Gastrocnemius medialis (tissue), 4 donors: ENCODE measurements around the gene RPL9. TPM values are rescaled to one million over a fixed set of nuclear protein-coding genes. Genes with fewer than 3 reads are reported as not detected.
A peak's percentile ranks its signal among the peaks of the same experiment; 100 is the strongest.

Source experiments
- ATAC-seq, 2 donors: fragments of 150-250 bp; one replicate each; pipeline ENCODE4 v1.9.1; 2016
- DNase-seq, 2 donors: peaks; one replicate each; pipeline ENCODE4 v3.0.0-alpha.2; 2019
- H3K27ac ChIP-seq, 4 donors: fragments of 200-600 bp; sonication (generic); 1 replicate in 1 of 4; 2 replicates in 3 of 4; pipeline ENCODE4 v1.5.1; 2016 to 2018; ENCODE audit warnings: mild to moderate bottlenecking in 2 of 4, moderate library complexity in 1 of 4
- H3K27me3 ChIP-seq, 3 donors: fragments of 200-600 bp; sonication (generic) in 2 of 3; 1 replicate in 1 of 3; 2 replicates in 2 of 3; pipeline versions ENCODE4 v1.5.1 to v1.6.0; 2016 to 2019; ENCODE audit warnings: mild to moderate bottlenecking in 1 of 3, moderate library complexity in 1 of 3
- H3K36me3 ChIP-seq, 2 donors: fragments of 200-600 bp; sonication (generic) in 1 of 2; one replicate each; pipeline ENCODE4 v1.5.1; 2017 to 2018
- H3K4me1 ChIP-seq, 2 donors: fragments of 200-600 bp; sonication (generic) in 1 of 2; one replicate each; pipeline ENCODE4 v1.5.1; 2016 to 2017; ENCODE audit warnings: mild to moderate bottlenecking in 2 of 2
- H3K4me3 ChIP-seq, 4 donors: fragments of 200-600 bp; sonication (generic) in 3 of 4; 1 replicate in 1 of 4; 2 replicates in 3 of 4; pipeline ENCODE4 v1.5.1; 2016 to 2019; ENCODE audit warnings: mild to moderate bottlenecking in 2 of 4
- H3K9me3 ChIP-seq, 3 donors: fragments of 200-600 bp; sonication (generic) in 2 of 3; 1 replicate in 1 of 3; 2 replicates in 2 of 3; pipeline ENCODE4 v1.5.1; 2016 to 2019
- CTCF ChIP-seq, 5 experiments: fragments of 450-650 bp in 3 of 5; fragments of 200-600 bp in 2 of 5; sonication (generic) in 2 of 5; IDR thresholded peaks in 4 of 5; conservative IDR thresholded peaks in 1 of 5; 1 replicate in 4 of 5; 2 replicates in 1 of 5; pipeline ENCODE4 v1.5.1; 2016 to 2019; ENCODE audit warnings: antibody characterized with exemption in 5 of 5, mild to moderate bottlenecking in 3 of 5, moderate library complexity in 3 of 5
- POLR2A ChIP-seq, 2 donors: fragments of 450-650 bp; IDR thresholded peaks; one replicate each; pipeline ENCODE4 v1.6.1; 2017; ENCODE audit warnings: antibody characterized with exemption in 2 of 2, mild to moderate bottlenecking in 2 of 2, moderate library complexity in 2 of 2
- in situ Hi-C, 4 donors: fragments of 200-750 bp; cut with MboI; loops; one replicate each; pipeline versions ENCODE4 v1.15.0 to v1.8.0; 2017; ENCODE audit warnings: low sequenced_read_pairs in 4 of 4
- intact Hi-C: fragments of 100-400 bp; cut with DNase I; formaldehyde crosslinking; loops from one replicate; pipeline ENCODE4 v1.15.1; 2023; ENCODE audit warnings: low total_unique reads
- total RNA-seq, 4 donors: library from RNA; depleted of rRNA; stranded (reverse); fragments of >200 nt; gene quantifications; one replicate each; pipeline versions ENCODE4 v1.1.0 to v1.2.3, GENCODE V29; 2016

RPL9 gene
- total RNA-seq, 4 donors from 2014 or later, result 2,556 to 3,080 (median 2,834) TPM

DNA sequence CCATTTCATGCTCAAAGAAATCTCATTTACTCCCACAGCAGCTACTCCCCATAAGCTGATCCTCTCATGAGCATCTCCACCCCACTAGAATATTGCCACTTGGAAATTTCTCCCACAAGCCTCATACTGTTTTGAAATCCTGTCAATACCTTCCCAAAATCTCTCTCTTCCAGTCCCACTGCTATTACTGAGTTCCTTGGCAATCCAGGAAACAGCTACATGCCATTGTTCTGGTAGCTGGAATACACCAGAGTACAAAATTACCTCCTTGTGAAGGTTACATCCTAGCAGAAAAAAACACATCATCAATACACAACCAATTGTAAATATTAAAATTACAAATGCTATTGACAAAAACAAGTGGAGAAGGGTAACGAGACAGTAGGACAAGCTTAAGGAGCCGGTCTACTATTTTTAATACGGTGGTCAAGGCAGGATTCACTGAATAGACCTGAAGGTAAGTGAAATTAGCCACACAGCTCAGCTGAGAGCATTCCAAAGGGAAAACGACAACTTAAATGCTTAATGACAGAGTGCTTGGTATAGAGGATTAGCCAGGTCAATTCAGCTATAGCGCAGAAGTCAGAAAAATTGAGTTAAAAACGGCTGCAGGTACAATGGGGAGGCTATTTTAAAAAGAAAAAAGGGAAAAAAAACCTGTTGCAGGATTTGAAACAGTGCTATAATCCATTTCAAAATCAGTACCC is 6.4 kb downstream of the RPL9 start:
- no peak overlapping the region for H3K27ac ChIP-seq
- H3K4me1 ChIP-seq, result peaks cover 7 to 13% of the 10 kb centered on the region in 2 donors
- H3K4me3 ChIP-seq, result no peak overlapping the region
- TF ChIP-seq CTCF (IDR thresholded peaks at IDR 0.05 in 4 of 5, conservative IDR thresholded peaks at IDR 0.05 in 1 of 5), result no peak
- no peak for TF ChIP-seq POLR2A (IDR thresholded peaks at IDR 0.05)
- H3K9me3 ChIP-seq, result no peaks in the 10 kb centered on the region
- H3K36me3 ChIP-seq, result peaks cover 3 to 82% of the 10 kb centered on the region in 2 donors
- ATAC-seq (no peak), DNase-seq (no peak)
- intact Hi-C loops, result no loop called here
- H3K27me3 ChIP-seq, result no peaks in the 10 kb centered on the region
- in situ Hi-C loops, result loop anchor here in 3 of 4 donors (25.0 kb wide), 2 partner anchors 185 to 860 kb away; partner anchors contain the start of gene SMIM14 (in 2 of the 3)

GRCh38 chr4:39451423-39452023 is 7.2 kb downstream of the RPL9 start:
- Histone ChIP-seq H3K9me3 (no peaks in the 10 kb centered on the region), H3K4me1 (peaks cover 0 to 7% of the 10 kb centered on the region in 2 donors), H3K36me3 (peaks cover 3 to 74% of the 10 kb centered on the region in 2 donors), H3K4me3 (no peak overlapping the region), H3K27me3 (no peaks in the 10 kb centered on the region), H3K27ac (no peak overlapping the region)
- ATAC-seq (no peak), DNase-seq (no peak)
- TF ChIP-seq CTCF (IDR thresholded peaks at IDR 0.05 in 4 of 5, conservative IDR thresholded peaks at IDR 0.05 in 1 of 5) (no peak), POLR2A (IDR thresholded peaks at IDR 0.05) (no peak)
- in situ Hi-C loops, result loop anchor here in 3 of 4 donors (25.0 kb wide), 2 partner anchors 186 to 861 kb away; partner anchors contain the start of gene SMIM14 (in 2 of the 3)
- intact Hi-C loops, result no loop called here

DNA sequence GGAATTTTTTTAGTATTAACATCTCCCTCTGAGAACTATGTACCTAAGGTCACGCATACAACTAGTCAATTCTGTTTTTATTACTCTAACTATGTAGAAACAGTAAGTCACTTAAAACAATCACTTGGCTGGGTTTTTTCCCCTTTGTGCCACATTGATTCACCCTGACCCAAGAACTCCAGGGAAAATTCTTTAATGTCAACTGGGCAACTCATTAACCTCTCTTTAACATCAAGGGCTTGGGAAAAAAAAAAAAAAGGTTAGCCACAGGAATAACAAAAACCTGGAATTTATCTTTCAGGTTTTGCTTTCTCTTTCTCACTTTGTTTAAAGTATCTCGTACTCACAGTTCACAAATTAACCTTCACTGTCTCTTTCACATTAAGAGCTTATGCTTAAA is 8.1 kb downstream of the RPL9 start:
- H3K27ac ChIP-seq, result no peak overlapping the region
- H3K36me3 ChIP-seq, result peaks cover 2 to 65% of the 10 kb centered on the region in 2 donors
- ATAC-seq, result no peak

DNA sequence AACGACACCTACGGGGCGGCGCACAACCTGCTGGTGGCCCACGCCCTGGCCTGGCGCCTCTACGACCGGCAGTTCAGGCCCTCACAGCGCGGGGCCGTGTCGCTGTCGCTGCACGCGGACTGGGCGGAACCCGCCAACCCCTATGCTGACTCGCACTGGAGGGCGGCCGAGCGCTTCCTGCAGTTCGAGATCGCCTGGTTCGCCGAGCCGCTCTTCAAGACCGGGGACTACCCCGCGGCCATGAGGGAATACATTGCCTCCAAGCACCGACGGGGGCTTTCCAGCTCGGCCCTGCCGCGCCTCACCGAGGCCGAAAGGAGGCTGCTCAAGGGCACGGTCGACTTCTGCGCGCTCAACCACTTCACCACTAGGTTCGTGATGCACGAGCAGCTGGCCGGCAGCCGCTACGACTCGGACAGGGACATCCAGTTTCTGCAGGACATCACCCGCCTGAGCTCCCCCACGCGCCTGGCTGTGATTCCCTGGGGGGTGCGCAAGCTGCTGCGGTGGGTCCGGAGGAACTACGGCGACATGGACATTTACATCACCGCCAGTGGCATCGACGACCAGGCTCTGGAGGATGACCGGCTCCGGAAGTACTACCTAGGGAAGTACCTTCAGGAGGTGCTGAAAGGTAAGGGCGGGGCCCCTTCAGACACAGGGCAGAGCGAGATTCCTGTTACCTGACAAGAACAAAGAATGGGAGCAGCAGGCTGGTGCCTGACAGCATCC is 11.7 kb downstream of the RPL9 start:
- DNase-seq (peak in 1 of 2 donors; percentile 36), ATAC-seq (peak; percentile 13 to 54)
- intact Hi-C loops, result no loop called here
- Histone ChIP-seq H3K4me1 (peaks cover 0 to 6% of the 10 kb centered on the region in 2 donors), H3K4me3 (peak overlapping the region; percentile 43 to 64 (median 47)), H3K36me3 (peaks cover 0 to 29% of the 10 kb centered on the region in 2 donors), H3K27ac (no peak overlapping the region), H3K9me3 (no peaks in the 10 kb centered on the region), H3K27me3 (no peaks in the 10 kb centered on the region)
- TF ChIP-seq POLR2A (IDR thresholded peaks at IDR 0.05), result no peak
- TF ChIP-seq CTCF (IDR thresholded peaks at IDR 0.05 in 4 of 5, conservative IDR thresholded peaks at IDR 0.05 in 1 of 5), result peak in 1 of 5 experiments; percentile 27
- in situ Hi-C loops, result no loop called here

More for the DNA sequence above, 8.1 kb downstream of the RPL9 start:
- Histone ChIP-seq H3K27me3 (no peaks in the 10 kb centered on the region), H3K9me3 (no peaks in the 10 kb centered on the region), H3K4me3 (no peak overlapping the region), H3K4me1 (peaks cover 0 to 6% of the 10 kb centered on the region in 2 donors)
- intact Hi-C loops (no loop called here), in situ Hi-C loops (loop anchor here in 3 of 4 donors (25.0 kb wide), 2 partner anchors 187 to 862 kb away; partner anchors contain the start of gene SMIM14 (in 2 of the 3))
- DNase-seq, result no peak
- no peak for TF ChIP-seq CTCF (IDR thresholded peaks at IDR 0.05 in 4 of 5, conservative IDR thresholded peaks at IDR 0.05 in 1 of 5)
- no peak for TF ChIP-seq POLR2A (IDR thresholded peaks at IDR 0.05)
